ENCODE data around the gene CSNK1E.

- TF ChIP-seq CTCF (IDR thresholded peaks at IDR 0.05 in 2 of 3, conservative IDR thresholded peaks at IDR 0.05 in 1 of 3; ENCODE audit: insufficient read depth in 2 of 3, low read depth in 1 of 3, low read length in 3 of 3), result no peak
- TF ChIP-seq USF1 (CRISPR knock-in tag; IDR thresholded peaks at IDR 0.05), result no peak
- no peak for TF ChIP-seq NFATC3 (IDR thresholded peaks at IDR 0.05)
- TF ChIP-seq ZNF766 (CRISPR knock-in tag; conservative IDR thresholded peaks at IDR 0.05), result no peak
- TF ChIP-seq EGR1 (conservative IDR thresholded peaks at IDR 0.05), result no peak
- no peak for TF ChIP-seq ARID2 (IDR thresholded peaks at IDR 0.05)
- TF ChIP-seq E2F5 (CRISPR knock-in tag; IDR thresholded peaks at IDR 0.05), result no peak
Observed at GRCh38 chr22:38315823-38316363, 1.3 kb downstream of the CSNK1E start.
